Esophagus squamous epithelium (tissue), 5 donors: ENCODE data around the gene LIPH. TPM values are rescaled to one million over a fixed set of nuclear protein-coding genes. Genes with fewer than 3 reads are reported as not detected.
"Not testable (repeated sequence)": the region's sequence is repeated elsewhere in the genome, so short reads cannot be mapped to it uniquely, and the experiment has no call there.

ENCODE experiments used
- DNase-seq: peaks from one replicate; lab custom pipeline; 2025; lab: John Stamatoyannopoulos, UW
- H3K27ac ChIP-seq, 4 donors: fragments of 200-600 bp; sonication (generic); one replicate each; pipeline ENCODE4 v1.5.1; 2016 to 2019; ENCODE audit warnings: mild to moderate bottlenecking in 1 of 4
- H3K27me3 ChIP-seq, 4 donors: fragments of 200-600 bp; sonication (generic); 1 replicate in 3 of 4; 2 replicates in 1 of 4; pipeline versions ENCODE4 v1.5.1 to v1.6.0; 2017 to 2021; ENCODE audit warnings: antibody characterized with exemption in 1 of 4
- H3K36me3 ChIP-seq, 3 donors: fragments of 200-600 bp; sonication (generic); one replicate each; pipeline ENCODE4 v1.5.1; 2016 to 2019
- H3K4me1 ChIP-seq, 3 donors: fragments of 200-600 bp; sonication (generic); one replicate each; pipeline ENCODE4 v1.5.1; 2017 to 2019
- H3K4me3 ChIP-seq, 4 donors: fragments of 200-600 bp; sonication (generic); 1 replicate in 3 of 4; 2 replicates in 1 of 4; pipeline ENCODE4 v1.5.1; 2016 to 2019; ENCODE audit warnings: mild to moderate bottlenecking in 2 of 4, moderate library complexity in 1 of 4
- H3K9me3 ChIP-seq, 3 donors: fragments of 200-600 bp; sonication (generic); one replicate each; pipeline ENCODE4 v1.5.1; 2016 to 2019
- POLR2A ChIP-seq, 4 donors: fragments of 450-650 bp; IDR thresholded peaks; one replicate each; pipeline ENCODE4 v1.6.1; 2017; ENCODE audit warnings: antibody characterized with exemption in 4 of 4, mild to moderate bottlenecking in 4 of 4, moderate library complexity in 3 of 4
- WGBS, 2 donors: methylation state at CpG; one replicate each; pipeline ENCODE4 v1.1.5; 2018; 5-methylcytosine and 5-hydroxymethylcytosine counted together
- intact Hi-C: fragments of 100-400 bp; cut with DNase I; formaldehyde crosslinking; loops from one replicate; pipeline ENCODE4 v1.15.0; 2022
- total RNA-seq, 4 donors: library from RNA; depleted of rRNA; stranded (reverse); fragments of >200 nt; gene quantifications; one replicate each; pipeline ENCODE4 v1.1.0, GENCODE V29; 2016
- TF ChIP-seq, protein P1 (sequence below), 6 experiments: fragments of 450-650 bp in 4 of 6; fragments of 200-600 bp in 2 of 6; sonication (generic) in 2 of 6; IDR thresholded peaks; one replicate each; pipeline ENCODE4 v1.5.1; 2016 to 2019; ENCODE audit warnings: antibody characterized with exemption in 6 of 6, mild to moderate bottlenecking in 4 of 6, moderate library complexity in 4 of 6
- donor health status: DM: yes; HTN: yes; CAD: no.

Gene LIPH
- total RNA-seq, 4 donors from 2014 or later: 5.7 to 11.3 (median 10.8) TPM

- Histone ChIP-seq H3K4me3 (no peak overlapping the region), H3K9me3 (no peaks in the 10 kb centered on the region), H3K27ac (no peak overlapping the region), H3K4me1 (peaks cover 0 to 5% (median 0%) of the 10 kb centered on the region in 3 donors), H3K27me3 (no peaks in the 10 kb centered on the region), H3K36me3 (peaks cover 0 to 90% (median 0%) of the 10 kb centered on the region in 3 donors)
- intact Hi-C loops: no loop called here
- WGBS, 2 donors: 93 to 94% methylated on average over 5 of the region's 5 CpGs
- TF ChIP-seq, protein P1, sequence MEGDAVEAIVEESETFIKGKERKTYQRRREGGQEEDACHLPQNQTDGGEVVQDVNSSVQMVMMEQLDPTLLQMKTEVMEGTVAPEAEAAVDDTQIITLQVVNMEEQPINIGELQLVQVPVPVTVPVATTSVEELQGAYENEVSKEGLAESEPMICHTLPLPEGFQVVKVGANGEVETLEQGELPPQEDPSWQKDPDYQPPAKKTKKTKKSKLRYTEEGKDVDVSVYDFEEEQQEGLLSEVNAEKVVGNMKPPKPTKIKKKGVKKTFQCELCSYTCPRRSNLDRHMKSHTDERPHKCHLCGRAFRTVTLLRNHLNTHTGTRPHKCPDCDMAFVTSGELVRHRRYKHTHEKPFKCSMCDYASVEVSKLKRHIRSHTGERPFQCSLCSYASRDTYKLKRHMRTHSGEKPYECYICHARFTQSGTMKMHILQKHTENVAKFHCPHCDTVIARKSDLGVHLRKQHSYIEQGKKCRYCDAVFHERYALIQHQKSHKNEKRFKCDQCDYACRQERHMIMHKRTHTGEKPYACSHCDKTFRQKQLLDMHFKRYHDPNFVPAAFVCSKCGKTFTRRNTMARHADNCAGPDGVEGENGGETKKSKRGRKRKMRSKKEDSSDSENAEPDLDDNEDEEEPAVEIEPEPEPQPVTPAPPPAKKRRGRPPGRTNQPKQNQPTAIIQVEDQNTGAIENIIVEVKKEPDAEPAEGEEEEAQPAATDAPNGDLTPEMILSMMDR (IDR thresholded peaks at IDR 0.05): no peak
- TF ChIP-seq POLR2A (IDR thresholded peaks at IDR 0.05): no peak
- no peak for DNase-seq
Observed at GRCh38 chr3:185486394-185486793, 66.0 kb downstream of the LIPH start.

GRCh38 chr3:185484296-185484695 is 68.1 kb downstream of the LIPH start:
- TF ChIP-seq, protein P1 (IDR thresholded peaks at IDR 0.05): no peak
- TF ChIP-seq POLR2A (IDR thresholded peaks at IDR 0.05): no peak
- intact Hi-C loops: no loop called here
- WGBS, 2 donors: 86 to 89% methylated on average over 3 of the region's 3 CpGs

GRCh38 chr3:185479373-185479945 is 72.9 kb downstream of the LIPH start:
- TF ChIP-seq, protein P1 (IDR thresholded peaks at IDR 0.05): no peak
- no peak for TF ChIP-seq POLR2A (IDR thresholded peaks at IDR 0.05)
- WGBS, 2 donors: 89 to 93% methylated on average over 2 of the region's 2 CpGs
- Histone ChIP-seq H3K27me3 (no peaks in the 10 kb centered on the region), H3K4me1 (no peaks in the 10 kb centered on the region), H3K4me3 (no peak overlapping the region), H3K27ac (no peak overlapping the region), H3K36me3 (peaks cover 0 to 83% (median 0%) of the 10 kb centered on the region in 3 donors), H3K9me3 (no peaks in the 10 kb centered on the region)
- DNase-seq: no peak
- intact Hi-C loops: no loop called here

More at GRCh38 chr3:185484296-185484695, 68.1 kb downstream of the LIPH start:
- H3K4me3 ChIP-seq: no peak overlapping the region
- H3K36me3 ChIP-seq: peaks cover 0 to 90% (median 0%) of the 10 kb centered on the region in 3 donors
- DNase-seq: no peak
- no peak overlapping the region for H3K27ac ChIP-seq
- H3K9me3 ChIP-seq: no peaks in the 10 kb centered on the region
- H3K27me3 ChIP-seq: no peaks in the 10 kb centered on the region
- no peaks in the 10 kb centered on the region for H3K4me1 ChIP-seq

- Histone ChIP-seq H3K9me3 (no peaks in the 10 kb centered on the region), H3K4me1 (peaks cover 0 to 9% (median 0%) of the 10 kb centered on the region in 3 donors), H3K27ac (no peak overlapping the region), H3K4me3 (no peak overlapping the region), H3K36me3 (peaks cover 0 to 84% (median 6%) of the 10 kb centered on the region in 3 donors), H3K27me3 (no peaks in the 10 kb centered on the region)
- intact Hi-C loops: no loop called here
- 75 to 90% methylated on average over 3 of the region's 3 CpGs for WGBS, 2 donors
- TF ChIP-seq, protein P1 (IDR thresholded peaks at IDR 0.05): no peak
- no peak for TF ChIP-seq POLR2A (IDR thresholded peaks at IDR 0.05)
- no peak for DNase-seq
Observed at GRCh38 chr3:185477316-185477715, 75.1 kb downstream of the LIPH start.

- 92 to 93% methylated on average over 6 of the region's 6 CpGs for WGBS, 2 donors
- intact Hi-C loops, H3K9me3 ChIP-seq, H3K27me3 ChIP-seq, H3K4me1 ChIP-seq, H3K4me3 ChIP-seq, H3K27ac ChIP-seq, DNase-seq: not testable (repeated sequence)
- peaks cover 0 to 66% (median 6%) of the 10 kb centered on the region in 3 donors for H3K36me3 ChIP-seq
Observed at GRCh38 chr3:185474922-185475321, 77.5 kb downstream of the LIPH start.
